HEK293 (cell line): ENCODE data around the gene CYB5D1.
"Not testable (repeated sequence)": the region's sequence is repeated elsewhere in the genome, so short reads cannot be mapped to it uniquely, and the experiment has no call there.

Experiments used
- SP2 ChIP-seq: fragments of 450-650 bp; formaldehyde crosslinking; IDR thresholded peaks from 2 replicates; pipeline ENCODE4 v1.5.1; 2016; ENCODE audit warnings: missing biosample characterization, missing genetic modification characterization
- SP7 ChIP-seq: fragments of 450-650 bp; formaldehyde crosslinking; IDR thresholded peaks from 2 replicates; pipeline ENCODE4 v1.5.1; 2016; ENCODE audit warnings: missing biosample characterization, missing genetic modification characterization
- ZBTB20 ChIP-seq: fragments of 450-650 bp; formaldehyde crosslinking; IDR thresholded peaks from 2 replicates; pipeline ENCODE4 v1.5.1; 2016; ENCODE audit warnings: missing biosample characterization, missing genetic modification characterization
- ZEB2 ChIP-seq: fragments of 450-650 bp; formaldehyde crosslinking; IDR thresholded peaks from 2 replicates; pipeline ENCODE4 v1.5.1; 2016; ENCODE audit warnings: missing biosample characterization, missing genetic modification characterization
- ZFP37 ChIP-seq: fragments of 450-650 bp; formaldehyde crosslinking; IDR thresholded peaks from 2 replicates; pipeline ENCODE4 v1.5.1; 2016; ENCODE audit warnings: missing biosample characterization, missing genetic modification characterization
- ZNF138 ChIP-seq: fragments of 450-650 bp; formaldehyde crosslinking; IDR thresholded peaks from 2 replicates; pipeline ENCODE4 v1.5.1; 2016; ENCODE audit warnings: missing biosample characterization, missing genetic modification characterization, borderline replicate concordance
- ZNF175 ChIP-seq: fragments of 450-650 bp; formaldehyde crosslinking; IDR thresholded peaks from 2 replicates; pipeline ENCODE4 v1.5.1; 2016; ENCODE audit warnings: missing biosample characterization, missing genetic modification characterization
- ZNF311 ChIP-seq: fragments of 450-650 bp; formaldehyde crosslinking; IDR thresholded peaks from 2 replicates; pipeline ENCODE4 v1.5.1; 2017; ENCODE audit warnings: missing biosample characterization, missing genetic modification characterization, borderline replicate concordance
- ZNF510 ChIP-seq: fragments of 450-650 bp; formaldehyde crosslinking; IDR thresholded peaks from 2 replicates; pipeline ENCODE4 v1.5.1; 2018; ENCODE audit warnings: mild to moderate bottlenecking, missing genetic modification characterization, missing biosample characterization; ENCODE audit not compliant: insufficient replicate concordance
- ZNF777 ChIP-seq: fragments of 450-650 bp; formaldehyde crosslinking; IDR thresholded peaks from 2 replicates; pipeline ENCODE4 v1.5.1; 2017; ENCODE audit warnings: missing biosample characterization, missing genetic modification characterization, borderline replicate concordance
- TF ChIP-seq, protein P1 (sequence below): fragments of 450-650 bp; formaldehyde crosslinking; IDR thresholded peaks from 2 replicates; pipeline ENCODE4 v1.5.1; 2016; ENCODE audit warnings: missing biosample characterization, missing genetic modification characterization
- TF ChIP-seq, protein P2 (sequence below): fragments of 450-650 bp; formaldehyde crosslinking; optimal IDR thresholded peaks from 2 replicates; pipeline ENCODE3; 2016; ENCODE audit warnings: missing biosample characterization, mild to moderate bottlenecking, missing genetic modification characterization
- TF ChIP-seq, protein P3 (sequence below): fragments of 450-650 bp; formaldehyde crosslinking; IDR thresholded peaks from 2 replicates; pipeline ENCODE4 v1.5.1; 2016; ENCODE audit warnings: missing biosample characterization, missing genetic modification characterization

- TF ChIP-seq, protein P1, sequence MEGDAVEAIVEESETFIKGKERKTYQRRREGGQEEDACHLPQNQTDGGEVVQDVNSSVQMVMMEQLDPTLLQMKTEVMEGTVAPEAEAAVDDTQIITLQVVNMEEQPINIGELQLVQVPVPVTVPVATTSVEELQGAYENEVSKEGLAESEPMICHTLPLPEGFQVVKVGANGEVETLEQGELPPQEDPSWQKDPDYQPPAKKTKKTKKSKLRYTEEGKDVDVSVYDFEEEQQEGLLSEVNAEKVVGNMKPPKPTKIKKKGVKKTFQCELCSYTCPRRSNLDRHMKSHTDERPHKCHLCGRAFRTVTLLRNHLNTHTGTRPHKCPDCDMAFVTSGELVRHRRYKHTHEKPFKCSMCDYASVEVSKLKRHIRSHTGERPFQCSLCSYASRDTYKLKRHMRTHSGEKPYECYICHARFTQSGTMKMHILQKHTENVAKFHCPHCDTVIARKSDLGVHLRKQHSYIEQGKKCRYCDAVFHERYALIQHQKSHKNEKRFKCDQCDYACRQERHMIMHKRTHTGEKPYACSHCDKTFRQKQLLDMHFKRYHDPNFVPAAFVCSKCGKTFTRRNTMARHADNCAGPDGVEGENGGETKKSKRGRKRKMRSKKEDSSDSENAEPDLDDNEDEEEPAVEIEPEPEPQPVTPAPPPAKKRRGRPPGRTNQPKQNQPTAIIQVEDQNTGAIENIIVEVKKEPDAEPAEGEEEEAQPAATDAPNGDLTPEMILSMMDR (tag by site-specific recombination) = not testable (repeated sequence)
- not testable (repeated sequence) for TF ChIP-seq ZEB2 (tag by site-specific recombination); ZNF777; ZNF510; ZFP37; ZNF175 (tag by site-specific recombination); ZNF138 (tag by site-specific recombination); SP7 (tag by site-specific recombination); ZNF311 (tag by site-specific recombination); SP2 (tag by site-specific recombination); ZBTB20 (tag by site-specific recombination)
- TF ChIP-seq, protein P2, sequence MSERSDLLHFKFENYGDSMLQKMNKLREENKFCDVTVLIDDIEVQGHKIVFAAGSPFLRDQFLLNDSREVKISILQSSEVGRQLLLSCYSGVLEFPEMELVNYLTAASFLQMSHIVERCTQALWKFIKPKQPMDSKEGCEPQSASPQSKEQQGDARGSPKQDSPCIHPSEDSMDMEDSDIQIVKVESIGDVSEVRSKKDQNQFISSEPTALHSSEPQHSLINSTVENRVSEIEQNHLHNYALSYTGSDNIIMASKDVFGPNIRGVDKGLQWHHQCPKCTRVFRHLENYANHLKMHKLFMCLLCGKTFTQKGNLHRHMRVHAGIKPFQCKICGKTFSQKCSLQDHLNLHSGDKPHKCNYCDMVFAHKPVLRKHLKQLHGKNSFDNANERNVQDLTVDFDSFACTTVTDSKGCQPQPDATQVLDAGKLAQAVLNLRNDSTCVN (tag by site-specific recombination) = not testable (repeated sequence)
- TF ChIP-seq, protein P3, sequence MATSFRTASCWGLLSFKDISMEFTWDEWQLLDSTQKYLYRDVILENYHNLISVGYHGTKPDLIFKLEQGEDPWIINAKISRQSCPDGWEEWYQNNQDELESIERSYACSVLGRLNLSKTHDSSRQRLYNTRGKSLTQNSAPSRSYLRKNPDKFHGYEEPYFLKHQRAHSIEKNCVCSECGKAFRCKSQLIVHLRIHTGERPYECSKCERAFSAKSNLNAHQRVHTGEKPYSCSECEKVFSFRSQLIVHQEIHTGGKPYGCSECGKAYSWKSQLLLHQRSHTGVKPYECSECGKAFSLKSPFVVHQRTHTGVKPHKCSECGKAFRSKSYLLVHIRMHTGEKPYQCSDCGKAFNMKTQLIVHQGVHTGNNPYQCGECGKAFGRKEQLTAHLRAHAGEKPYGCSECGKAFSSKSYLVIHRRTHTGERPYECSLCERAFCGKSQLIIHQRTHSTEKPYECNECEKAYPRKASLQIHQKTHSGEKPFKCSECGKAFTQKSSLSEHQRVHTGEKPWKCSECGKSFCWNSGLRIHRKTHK (tag by site-specific recombination) = not testable (repeated sequence)
These were observed 47.9 kb upstream of the CYB5D1 start for GRCh38 chr17:7809791-7810343.
